Epithelial cell of esophagus (primary cell): ENCODE measurements around the gene SYT12.

Experiments
- DNase-seq: peaks from one replicate; pipeline ENCODE4 v3.0.0; 2010; ENCODE audit warnings: low read depth
- H3K4me3 ChIP-seq: 2 replicates; pipeline ENCODE4 v1.5.1; 2011; ENCODE audit warnings: mild to moderate bottlenecking, low read length, control low read depth
- CTCF ChIP-seq: IDR thresholded peaks from 2 replicates; pipeline ENCODE4 v1.5.1; 2011; ENCODE audit warnings: low read depth, mild to moderate bottlenecking, low read length, control low read depth, inconsistent platforms; ENCODE audit not compliant: insufficient read depth; ENCODE audit errors: missing control alignments

The SYT12 gene

GRCh38 chr11:67054346-67054835, 31.5 kb downstream of the SYT12 start:
- TF ChIP-seq CTCF = no peak
- no peak overlapping the region for H3K4me3 ChIP-seq
- peak; percentile 77 for DNase-seq

GRCh38 chr11:67054836-67055523, 32.0 kb downstream of the SYT12 start:
- peak overlapping the region; percentile 85 for H3K4me3 ChIP-seq
- DNase-seq = peak; percentile 100
- no peak for TF ChIP-seq CTCF

GRCh38 chr11:67055812-67056211, 32.9 kb downstream of the SYT12 start:
- peak; percentile 94 for DNase-seq
- TF ChIP-seq CTCF = no peak
- peak overlapping the region; percentile 85 for H3K4me3 ChIP-seq

GRCh38 chr11:67056267-67057204, 33.6 kb downstream of the SYT12 start, which contains the start of gene RHOD:
TSS of gene RHOD (plus strand) at chr11:67056847. CDS start at chr11:67056903, 56 bp downstream.
- TF ChIP-seq CTCF = no peak
- DNase-seq = peak; percentile 77
- H3K4me3 ChIP-seq = peak within 1 kb of the TSS; percentile 85

GRCh38 chr11:67057205-67057672, 34.3 kb downstream of the SYT12 start:
- TF ChIP-seq CTCF = no peak
- no peak for DNase-seq
- H3K4me3 ChIP-seq = peak overlapping the region; percentile 85

- H3K4me3 ChIP-seq = peak overlapping the region; percentile 85
- TF ChIP-seq CTCF = no peak
- DNase-seq = no peak
Measured at GRCh38 chr11:67058506-67058905, 35.6 kb downstream of the SYT12 start.
